H1 (cell line): ENCODE results near the gene NBEA. TPM values are rescaled to one million over a fixed set of nuclear protein-coding genes. Genes with fewer than 3 reads are reported as not detected.

Experiments
- CTCF ChIA-PET: fragments of 300-600 bp; sonication (Branson Sonifier 250); formaldehyde crosslinking; loops from one replicate; lab custom pipeline; 2021; ENCODE audit not compliant: partially characterized antibody; lab: Charles Lee
- POLR2A ChIA-PET: fragments of 300-600 bp; sonication (Branson Sonifier 250); formaldehyde crosslinking; loops from one replicate; lab custom pipeline; 2021; ENCODE audit warnings: inconsistent platforms; ENCODE audit not compliant: partially characterized antibody; lab: Charles Lee
- DNase-seq, 2 experiments: peaks; one replicate each; pipeline versions ENCODE4 v3.0.0 to v3.0.0-alpha.2; 2010 to 2022; ENCODE audit warnings: low spot score in 2 of 2, low read depth in 1 of 2, mixed read lengths in 1 of 2
- FAIRE-seq: peaks from 2 replicates; lab custom pipeline; 2011; peaks lifted over from hg19 to GRCh38; lab: Jason Lieb, UNC
- H2AFZ ChIP-seq: 2 replicates; pipeline ENCODE4 v1.8.1; 2012; ENCODE audit warnings: low read length, inconsistent platforms
- H2AK5ac ChIP-seq: 2 replicates; pipeline ENCODE4 v1.6.1; 2013; ENCODE audit warnings: low read depth, low read length
- H2BK120ac ChIP-seq: replicated peaks from 2 replicates; pipeline ENCODE3; 2013; ENCODE audit warnings: low read depth, low read length, inconsistent platforms
- H2BK12ac ChIP-seq: 2 replicates; pipeline ENCODE4 v1.6.1; 2013; ENCODE audit warnings: low read depth, low read length
- H2BK15ac ChIP-seq: 2 replicates; pipeline ENCODE4 v1.6.1; 2013; ENCODE audit warnings: low read length
- H2BK20ac ChIP-seq: 2 replicates; pipeline ENCODE4 v1.6.1; 2013; ENCODE audit warnings: low read length
- H2BK5ac ChIP-seq: 2 replicates; pipeline ENCODE4 v1.6.1; 2013; ENCODE audit warnings: low read depth, low read length
- H3K14ac ChIP-seq: 2 replicates; pipeline ENCODE4 v1.6.1; 2013; ENCODE audit warnings: inconsistent platforms; ENCODE audit not compliant: insufficient read length
- H3K18ac ChIP-seq: 2 replicates; pipeline ENCODE4 v1.6.1; 2013; ENCODE audit warnings: low read length; ENCODE audit errors: extremely low read depth
- H3K23ac ChIP-seq: 2 replicates; pipeline ENCODE4 v1.6.1; 2013; ENCODE audit warnings: inconsistent platforms; ENCODE audit not compliant: insufficient read length
- H3K23me2 ChIP-seq: 2 replicates; pipeline ENCODE4 v1.6.1; 2013; ENCODE audit warnings: low read depth, low read length
- H3K27ac ChIP-seq: 2 replicates; pipeline ENCODE4 v1.6.1; 2011; ENCODE audit warnings: low read depth, low read length, inconsistent platforms
- H3K27me3 ChIP-seq, 4 experiments: replicated peaks in 1 of 4; 1 replicate in 1 of 4; 2 replicates in 3 of 4; pipeline versions ENCODE4 v1.6.1 to v1.8.1; 2011 to 2013; ENCODE audit warnings: low read length in 3 of 4, mild to moderate bottlenecking in 3 of 4, inconsistent platforms in 2 of 4, mixed read lengths in 2 of 4, moderate library complexity in 1 of 4; ENCODE audit not compliant: control insufficient read depth in 3 of 4, insufficient read depth in 3 of 4; ENCODE audit errors: extremely low read depth in 1 of 4
- H3K36me3 ChIP-seq, 4 experiments: 2 replicates each; pipeline versions ENCODE4 v1.6.1 to v1.8.1; 2011 to 2013; ENCODE audit warnings: mild to moderate bottlenecking in 4 of 4, low read length in 3 of 4, moderate library complexity in 2 of 4, control low read depth in 1 of 4, inconsistent platforms in 1 of 4; ENCODE audit not compliant: insufficient read depth in 4 of 4, control insufficient read depth in 2 of 4
- H3K4ac ChIP-seq: replicated peaks from 2 replicates; pipeline ENCODE3; 2013; ENCODE audit warnings: low read length, low read depth, mixed read lengths, inconsistent platforms; ENCODE audit not compliant: insufficient read length
- H3K4me1 ChIP-seq, 4 experiments: replicated peaks in 1 of 4; 1 replicate in 1 of 4; 2 replicates in 3 of 4; pipeline versions ENCODE4 v1.6.1 to v1.8.1; 2011 to 2013; ENCODE audit warnings: low read length in 3 of 4, inconsistent platforms in 2 of 4, mixed read lengths in 1 of 4; ENCODE audit not compliant: insufficient read depth in 4 of 4, control insufficient read depth in 3 of 4
- H3K4me2 ChIP-seq, 2 experiments: 2 replicates each; pipeline versions ENCODE4 v1.6.1 to v1.8.1; 2011 to 2013; ENCODE audit warnings: low read depth in 2 of 2, low read length in 2 of 2, control low read depth in 1 of 2, inconsistent platforms in 1 of 2, mild to moderate bottlenecking in 1 of 2; ENCODE audit not compliant: insufficient read depth in 1 of 2
- H3K4me3 ChIP-seq, 4 experiments: fragments of 200-600, 300-600 bp in 1 of 4; sonication (generic), shearing (Covaris generic), sonication (Bioruptor Twin) in 1 of 4; 2 replicates each; pipeline versions ENCODE4 v1.5.1 to v1.8.1; 2011 to 2016; ENCODE audit warnings: low read length in 4 of 4, low read depth in 3 of 4, control low read depth in 2 of 4, inconsistent platforms in 2 of 4, mild to moderate bottlenecking in 2 of 4, mixed read lengths in 1 of 4, moderate library complexity in 1 of 4; ENCODE audit not compliant: insufficient read depth in 2 of 4; ENCODE audit errors: extremely low read depth in 1 of 4
- H3K56ac ChIP-seq: replicated peaks from 2 replicates; pipeline ENCODE3; 2013; ENCODE audit warnings: low read depth, mild to moderate bottlenecking, mixed read lengths, low read length, inconsistent platforms; ENCODE audit not compliant: insufficient read length
- H3K79me1 ChIP-seq: 2 replicates; pipeline ENCODE4 v1.6.1; 2013; ENCODE audit warnings: low read depth, low read length, control low read depth
- H3K79me2 ChIP-seq, 2 experiments: 2 replicates each; pipeline versions ENCODE4 v1.6.1 to v1.8.1; 2012 to 2013; ENCODE audit warnings: low read length in 2 of 2, mild to moderate bottlenecking in 2 of 2, inconsistent platforms in 1 of 2; ENCODE audit not compliant: insufficient read depth in 2 of 2, control insufficient read depth in 1 of 2
- H3K9ac ChIP-seq, 4 experiments: replicated peaks in 1 of 4; 1 replicate in 1 of 4; 2 replicates in 3 of 4; pipeline versions ENCODE4 v1.6.1 to v1.8.1; 2011 to 2013; ENCODE audit warnings: low read depth in 3 of 4, low read length in 3 of 4, control low read depth in 2 of 4, mild to moderate bottlenecking in 2 of 4, moderate library complexity in 2 of 4, inconsistent platforms in 1 of 4; ENCODE audit errors: extremely low read depth in 1 of 4
- H3K9me3 ChIP-seq, 2 experiments: 2 replicates each; pipeline versions ENCODE4 v1.6.1 to v1.8.1; 2012 to 2013; ENCODE audit warnings: mild to moderate bottlenecking in 2 of 2, moderate library complexity in 2 of 2, control low read depth in 1 of 2, inconsistent platforms in 1 of 2, low read depth in 1 of 2, low read length in 1 of 2, mixed read lengths in 1 of 2; ENCODE audit not compliant: insufficient read depth in 2 of 2
- H4K20me1 ChIP-seq, 2 experiments: replicated peaks in 1 of 2; 2 replicates each; pipeline versions ENCODE3 to v1.8.1; 2011 to 2013; ENCODE audit warnings: inconsistent platforms in 2 of 2, low read length in 2 of 2, mild to moderate bottlenecking in 1 of 2; ENCODE audit not compliant: insufficient read depth in 2 of 2, control insufficient read depth in 1 of 2
- H4K5ac ChIP-seq: 2 replicates; pipeline ENCODE4 v1.6.1; 2013; ENCODE audit warnings: low read length, low read depth, mixed read lengths, inconsistent platforms; ENCODE audit not compliant: insufficient read length
- H4K8ac ChIP-seq: 2 replicates; pipeline ENCODE4 v1.8.0; 2013; ENCODE audit warnings: mild to moderate bottlenecking, moderate library complexity, low read length, inconsistent platforms; ENCODE audit not compliant: insufficient read depth; ENCODE audit errors: extremely low read depth
- H4K91ac ChIP-seq: replicated peaks from 2 replicates; pipeline ENCODE3; 2013; ENCODE audit warnings: low read length, mixed read lengths, inconsistent platforms; ENCODE audit not compliant: insufficient read length
- CTCF ChIP-seq, 3 experiments: IDR thresholded peaks; 1 replicate in 2 of 3; 2 replicates in 1 of 3; pipeline versions ENCODE4 v1.5.1 to v1.6.1; 2011; ENCODE audit warnings: low read length in 3 of 3, mild to moderate bottlenecking in 3 of 3, inconsistent platforms in 2 of 3, low read depth in 1 of 3, moderate library complexity in 1 of 3; ENCODE audit not compliant: insufficient read depth in 1 of 3; ENCODE audit errors: control extremely low read depth in 1 of 3
- JUN ChIP-seq: IDR thresholded peaks from 2 replicates; pipeline ENCODE4 v1.6.1; 2011; ENCODE audit warnings: low read depth, mild to moderate bottlenecking, improper control_type of control experiment, low read length
- MAFK ChIP-seq: IDR thresholded peaks from 2 replicates; pipeline ENCODE4 v1.6.1; 2012; ENCODE audit warnings: low read depth, mild to moderate bottlenecking, improper control_type of control experiment, low read length
- RFX5 ChIP-seq: IDR thresholded peaks from 2 replicates; pipeline ENCODE4 v1.6.1; 2011; ENCODE audit warnings: low read depth, low read length, improper control_type of control experiment, borderline replicate concordance
- WGBS, 2 experiments: shearing (Covaris generic) in 1 of 2; methylation state at CpG; one replicate each; pipeline versions ENCODE4 v1.1.6 to v1.1.7; 2013 to 2015; ENCODE audit warnings: low lambda C conversion rate in 2 of 2, mixed read lengths in 2 of 2, inconsistent platforms in 1 of 2, low coverage in 1 of 2, missing lambda C conversion rate in 1 of 2; ENCODE audit not compliant: insufficient replicate concordance in 2 of 2, insufficient coverage in 1 of 2, insufficient read length in 1 of 2; ENCODE audit errors: extremely low coverage in 1 of 2, missing lambda C conversion rate in 1 of 2; 5-methylcytosine and 5-hydroxymethylcytosine counted together
- polyA plus RNA-seq, 7 experiments: library from polyadenylated mRNA; depleted of rRNA in 3 of 7; stranded (reverse) in 5 of 7; unstranded in 2 of 7; fragments of >200 nt in 5 of 7; fragments of 200-250 nt in 2 of 7; gene quantifications; 1 replicate in 5 of 7; 2 replicates in 1 of 7; 4 replicates in 1 of 7; pipeline versions ENCODE4 v1.2.1 to v1.2.3, GENCODE V29; 2011 to 2013; ENCODE audit warnings: missing spikeins in 2 of 7, mixed read lengths in 2 of 7
- total RNA-seq: library from RNA; stranded (reverse); fragmentation: NEBNext Ultra II Directional; extraction: Animal tissue kit (Norgen Biotek cat#: 25700); gene quantifications from 2 replicates; pipeline ENCODE4 v1.2.1, GENCODE V29; 2021

The NBEA gene
- total and polyA plus RNA-seq, 2 of the 8 experiments (the other 6 are each of a cell fraction or from before 2014, with no cell fraction given) = 14.2 to 21.5 TPM

DNA sequence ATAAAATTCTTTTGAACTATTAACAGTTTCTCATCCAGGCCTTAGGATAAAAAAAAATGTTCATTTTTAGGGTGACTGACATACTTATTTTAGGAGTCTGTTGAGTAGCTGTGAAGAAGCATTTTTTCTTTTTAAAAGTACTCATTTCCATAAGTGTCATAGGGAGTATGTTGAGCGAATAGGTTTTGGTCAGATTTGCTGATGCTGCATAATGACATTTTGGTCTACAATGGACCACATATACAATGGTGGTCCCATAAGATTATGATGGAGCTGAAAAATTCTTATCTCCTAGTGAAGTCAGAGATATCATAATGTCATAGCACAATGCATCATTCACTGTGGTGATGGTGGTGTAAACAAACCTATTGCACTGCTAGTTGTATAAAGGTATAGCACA lies 17.4 kb downstream of the NBEA start:
- no peak overlapping the region for H2BK20ac ChIP-seq
- no peak overlapping the region for H2BK12ac ChIP-seq
- H2BK120ac ChIP-seq = no peak overlapping the region
- H3K23me2 ChIP-seq = no peaks in the 10 kb centered on the region
- no peak overlapping the region for H2AFZ ChIP-seq
- TF ChIP-seq RFX5 (no peak), MAFK (0 out of 2 replicates have a peak, but pooled peaks have one; percentile 46), JUN (no peak), CTCF (IDR thresholded peaks at IDR 0.05; ENCODE audit: control extremely low read depth in 1 of 3, insufficient read depth in 1 of 3, low read depth in 1 of 3, low read length in 3 of 3) (no peak)
- H3K4me2 ChIP-seq = no peak overlapping the region
- H4K91ac ChIP-seq = no peak overlapping the region
- H4K8ac ChIP-seq = no peak overlapping the region
- WGBS, 2 experiments = 97% methylated on average over 1 of the region's 1 CpG; no CpG with 5 or more reads in 1 of the 2 experiments
- H3K18ac ChIP-seq = no peak overlapping the region
- no peaks in the 10 kb centered on the region for H3K27me3 ChIP-seq
- H3K9ac ChIP-seq = no peak overlapping the region
- no peak overlapping the region for H2AK5ac ChIP-seq
- no peak overlapping the region for H2BK15ac ChIP-seq
- no peak for FAIRE-seq
- POLR2A ChIA-PET = no interaction called here
- H3K56ac ChIP-seq = no peak overlapping the region
- H3K36me3 ChIP-seq = peaks cover 0 to 6% (median 2%) of the 10 kb centered on the region in 4 experiments; a peak in 3 of 8 replicates
- H2BK5ac ChIP-seq = no peak overlapping the region
- no peaks in the 10 kb centered on the region; the same call in 1 of the 2 replicates for H3K79me1 ChIP-seq
- H3K4ac ChIP-seq = no peak overlapping the region
- no peak overlapping the region for H3K4me3 ChIP-seq
- CTCF ChIA-PET = interaction anchor here (0.9 kb wide), 1 partner anchor 950 kb away, joined by 3 read pairs; no protein-coding TSS in a partner anchor
- H4K20me1 ChIP-seq = peaks cover 2 to 4% of the 10 kb centered on the region in 2 experiments
- no peak overlapping the region for H3K14ac ChIP-seq
- peaks cover 0 to 4% (median 0%) of the 10 kb centered on the region in 4 experiments; a peak in 1 of 7 replicates for H3K4me1 ChIP-seq
- peaks cover 4 to 5% of the 10 kb centered on the region in 2 experiments; a peak in 2 of 4 replicates for H3K9me3 ChIP-seq
- H4K5ac ChIP-seq = no peak overlapping the region
- H3K79me2 ChIP-seq = peaks cover 0 to 98% of the 10 kb centered on the region in 2 experiments; a peak in 2 of 4 replicates
- no peak for DNase-seq
- no peak overlapping the region for H3K23ac ChIP-seq
- no peak overlapping the region for H3K27ac ChIP-seq
